ENCODE measurements around the gene GPC5.

Gene GPC5

GRCh38 chr13:92384410-92384809 lies 986.0 kb downstream of the GPC5 start:
- Histone ChIP-seq H4K20me1 (ENCODE audit: low read depth, low read length) (no peaks in the 10 kb centered on the region), H3F3A (ENCODE audit: insufficient read depth) (no peaks in the 10 kb centered on the region), H3K36me3 (ENCODE audit: low read length) (no peaks in the 10 kb centered on the region), H3K9me2 (replicated peaks; ENCODE audit: insufficient read depth, low read length) (no peaks in the 10 kb centered on the region; the same call in 1 of the 2 replicates), H3K9me3 (ENCODE audit: insufficient read depth, low read length) (no peaks in the 10 kb centered on the region), H3K9ac (ENCODE audit: low read length) (no peak overlapping the region), H3K27ac (ENCODE audit: low read depth, low read length) (no peak overlapping the region), H3K27me3 (ENCODE audit: low read length) (no peaks in the 10 kb centered on the region), H3K4me3 (ENCODE audit: insufficient read depth, low read length, poor library complexity, severe bottlenecking) (no peak overlapping the region), H3K4me2 (ENCODE audit: low read depth, low read length, poor library complexity, severe bottlenecking) (no peak overlapping the region), H2AFZ (ENCODE audit: low read depth, low read length, severe bottlenecking) (no peak overlapping the region), H3K79me2 (ENCODE audit: insufficient read depth, low read length) (no peaks in the 10 kb centered on the region)
- TF ChIP-seq CTCF (IDR thresholded peaks at IDR 0.05; ENCODE audit: insufficient read depth, low read length, poor library complexity, severe bottlenecking) = no peak

GRCh38 chr13:92387245-92387644 lies 988.8 kb downstream of the GPC5 start:
- no peaks in the 10 kb centered on the region for H3K9me2 ChIP-seq (replicated peaks; ENCODE audit: insufficient read depth, low read length)
- no peaks in the 10 kb centered on the region for H3K79me2 ChIP-seq (ENCODE audit: insufficient read depth, low read length)
- H3K36me3 ChIP-seq (ENCODE audit: low read length) = no peaks in the 10 kb centered on the region
- no peak overlapping the region for H3K27ac ChIP-seq (ENCODE audit: low read depth, low read length)
- no peaks in the 10 kb centered on the region for H3K9me3 ChIP-seq (ENCODE audit: insufficient read depth, low read length)
- H3F3A ChIP-seq (ENCODE audit: insufficient read depth) = no peaks in the 10 kb centered on the region
- H4K20me1 ChIP-seq (ENCODE audit: low read depth, low read length) = no peaks in the 10 kb centered on the region
- H3K4me2 ChIP-seq (ENCODE audit: low read depth, low read length, poor library complexity, severe bottlenecking) = no peak overlapping the region
- no peak overlapping the region for H2AFZ ChIP-seq (ENCODE audit: low read depth, low read length, severe bottlenecking)
- H3K9ac ChIP-seq (ENCODE audit: low read length) = no peak overlapping the region
- TF ChIP-seq EZH2phosphoT487 (conservative IDR thresholded peaks at IDR 0.05; ENCODE audit: low read length) (no peak), CTCF (IDR thresholded peaks at IDR 0.05; ENCODE audit: insufficient read depth, low read length, poor library complexity, severe bottlenecking) (no peak)
- H3K4me3 ChIP-seq (ENCODE audit: insufficient read depth, low read length, poor library complexity, severe bottlenecking) = no peak overlapping the region
- no peaks in the 10 kb centered on the region for H3K27me3 ChIP-seq (ENCODE audit: low read length)

GRCh38 chr13:92390217-92390616 lies 991.8 kb downstream of the GPC5 start:
- Histone ChIP-seq H3K36me3 (ENCODE audit: low read length) (no peaks in the 10 kb centered on the region), H3K79me2 (ENCODE audit: insufficient read depth, low read length) (no peaks in the 10 kb centered on the region), H3K4me3 (ENCODE audit: insufficient read depth, low read length, poor library complexity, severe bottlenecking) (no peak overlapping the region), H2AFZ (ENCODE audit: low read depth, low read length, severe bottlenecking) (no peak overlapping the region), H3K9ac (ENCODE audit: low read length) (no peak overlapping the region), H3K27me3 (ENCODE audit: low read length) (no peaks in the 10 kb centered on the region), H3K9me2 (replicated peaks; ENCODE audit: insufficient read depth, low read length) (no peaks in the 10 kb centered on the region), H3K9me3 (ENCODE audit: insufficient read depth, low read length) (no peaks in the 10 kb centered on the region), H3K27ac (ENCODE audit: low read depth, low read length) (no peak overlapping the region), H4K20me1 (ENCODE audit: low read depth, low read length) (no peaks in the 10 kb centered on the region), H3F3A (ENCODE audit: insufficient read depth) (no peaks in the 10 kb centered on the region), H3K4me2 (ENCODE audit: low read depth, low read length, poor library complexity, severe bottlenecking) (no peak overlapping the region)
- TF ChIP-seq CTCF (IDR thresholded peaks at IDR 0.05; ENCODE audit: insufficient read depth, low read length, poor library complexity, severe bottlenecking) = no peak
- no peak for TF ChIP-seq EZH2phosphoT487 (conservative IDR thresholded peaks at IDR 0.05; ENCODE audit: low read length)

- no peaks in the 10 kb centered on the region for H3K27me3 ChIP-seq (ENCODE audit: low read length)
- H3K9me3 ChIP-seq (ENCODE audit: insufficient read depth, low read length) = no peaks in the 10 kb centered on the region
- H3K36me3 ChIP-seq (ENCODE audit: low read length) = no peaks in the 10 kb centered on the region
- no peaks in the 10 kb centered on the region for H3K79me2 ChIP-seq (ENCODE audit: insufficient read depth, low read length)
- H3K4me2 ChIP-seq (ENCODE audit: low read depth, low read length, poor library complexity, severe bottlenecking) = no peak overlapping the region
- H2AFZ ChIP-seq (ENCODE audit: low read depth, low read length, severe bottlenecking) = no peak overlapping the region
- no peak overlapping the region for H3K27ac ChIP-seq (ENCODE audit: low read depth, low read length)
- H3K9ac ChIP-seq (ENCODE audit: low read length) = no peak overlapping the region
- H4K20me1 ChIP-seq (ENCODE audit: low read depth, low read length) = no peaks in the 10 kb centered on the region
- no peak overlapping the region for H3K4me3 ChIP-seq (ENCODE audit: insufficient read depth, low read length, poor library complexity, severe bottlenecking)
- no peaks in the 10 kb centered on the region for H3F3A ChIP-seq (ENCODE audit: insufficient read depth)
- no peaks in the 10 kb centered on the region for H3K9me2 ChIP-seq (replicated peaks; ENCODE audit: insufficient read depth, low read length)
- no peak for TF ChIP-seq EZH2phosphoT487 (conservative IDR thresholded peaks at IDR 0.05; ENCODE audit: low read length)
- TF ChIP-seq CTCF (IDR thresholded peaks at IDR 0.05; ENCODE audit: insufficient read depth, low read length, poor library complexity, severe bottlenecking) = no peak
Observed at GRCh38 chr13:92403606-92404005, 1005.2 kb downstream of the GPC5 start.

Measured in SU-DHL-6 (cell line).